Peyer's patch (tissue), 4 donors: ENCODE measurements around the gene RET. TPM values are rescaled to one million over a fixed set of nuclear protein-coding genes. Genes with fewer than 3 reads are reported as not detected.

Experiments
- DNase-seq, 3 donors: peaks; one replicate each; pipeline ENCODE4 v3.0.0-alpha.2; 2017 to 2019
- H3K27ac ChIP-seq, 4 donors: fragments of 200-600 bp; sonication (generic); one replicate each; pipeline ENCODE4 v1.5.1; 2016 to 2019
- H3K27me3 ChIP-seq, 2 donors: fragments of 200-600 bp; sonication (generic); one replicate each; pipeline ENCODE4 v1.5.1; 2019
- H3K36me3 ChIP-seq, 3 donors: fragments of 200-600 bp; sonication (generic); one replicate each; pipeline ENCODE4 v1.5.1; 2016 to 2019
- H3K4me1 ChIP-seq, 4 donors: fragments of 200-600 bp; sonication (generic); one replicate each; pipeline ENCODE4 v1.5.1; 2016 to 2019
- H3K4me3 ChIP-seq, 4 donors: fragments of 200-600 bp; sonication (generic); 1 replicate in 3 of 4; 2 replicates in 1 of 4; pipeline ENCODE4 v1.5.1; 2016 to 2019; ENCODE audit warnings: mild to moderate bottlenecking in 1 of 4
- H3K9me3 ChIP-seq, 4 donors: fragments of 200-600 bp; sonication (generic); one replicate each; pipeline ENCODE4 v1.5.1; 2016 to 2019; ENCODE audit warnings: mild to moderate bottlenecking in 1 of 4
- CTCF ChIP-seq, 6 experiments: fragments of 450-650 bp in 4 of 6; fragments of 200-600 bp in 2 of 6; sonication (generic) in 1 of 6; IDR thresholded peaks; one replicate each; pipeline ENCODE4 v1.5.1; 2017 to 2019; ENCODE audit warnings: antibody characterized with exemption in 6 of 6, mild to moderate bottlenecking in 3 of 6, moderate library complexity in 1 of 6
- POLR2A ChIP-seq, 2 donors: fragments of 450-650 bp; IDR thresholded peaks; one replicate each; pipeline ENCODE4 v1.5.1; 2017; ENCODE audit warnings: antibody characterized with exemption in 2 of 2, mild to moderate bottlenecking in 2 of 2, moderate library complexity in 2 of 2
- total RNA-seq, 4 donors: library from RNA; depleted of rRNA; stranded (reverse); fragments of >200 nt; gene quantifications; one replicate each; pipeline ENCODE4 v1.1.0, GENCODE V29; 2016

Gene RET
- total RNA-seq, 4 donors from 2014 or later, result 1.2 to 5.8 (median 1.7) TPM

GRCh38 chr10:43053825-43054224, 23.0 kb upstream of the RET start:
- H3K27me3 ChIP-seq, result no peaks in the 10 kb centered on the region
- H3K4me3 ChIP-seq, result no peak overlapping the region
- TF ChIP-seq POLR2A (IDR thresholded peaks at IDR 0.05), result no peak
- no peak for TF ChIP-seq CTCF (IDR thresholded peaks at IDR 0.05)
- no peaks in the 10 kb centered on the region for H3K4me1 ChIP-seq
- H3K27ac ChIP-seq, result no peak overlapping the region
- no peak for DNase-seq
- no peaks in the 10 kb centered on the region for H3K9me3 ChIP-seq
- H3K36me3 ChIP-seq, result no peaks in the 10 kb centered on the region

- DNase-seq, result no peak
- H3K27me3 ChIP-seq, result no peaks in the 10 kb centered on the region
- H3K9me3 ChIP-seq, result no peaks in the 10 kb centered on the region
- no peaks in the 10 kb centered on the region for H3K36me3 ChIP-seq
- H3K4me3 ChIP-seq, result no peak overlapping the region
- no peaks in the 10 kb centered on the region for H3K4me1 ChIP-seq
- H3K27ac ChIP-seq, result no peak overlapping the region
- TF ChIP-seq CTCF (IDR thresholded peaks at IDR 0.05), result no peak
Observed at GRCh38 chr10:43054593-43054992, 22.3 kb upstream of the RET start.

GRCh38 chr10:43055217-43055616, 21.7 kb upstream of the RET start:
- Histone ChIP-seq H3K4me3 (no peak overlapping the region), H3K9me3 (no peaks in the 10 kb centered on the region), H3K27me3 (no peaks in the 10 kb centered on the region), H3K4me1 (no peaks in the 10 kb centered on the region), H3K36me3 (no peaks in the 10 kb centered on the region), H3K27ac (no peak overlapping the region)
- DNase-seq, result no peak
- TF ChIP-seq POLR2A (IDR thresholded peaks at IDR 0.05), result no peak
- TF ChIP-seq CTCF (IDR thresholded peaks at IDR 0.05), result no peak

GRCh38 chr10:43055991-43056567, 20.8 kb upstream of the RET start:
- H3K27ac ChIP-seq, result no peak overlapping the region
- no peaks in the 10 kb centered on the region for H3K9me3 ChIP-seq
- no peaks in the 10 kb centered on the region for H3K36me3 ChIP-seq
- TF ChIP-seq POLR2A (IDR thresholded peaks at IDR 0.05), result no peak
- TF ChIP-seq CTCF (IDR thresholded peaks at IDR 0.05), result no peak
- H3K27me3 ChIP-seq, result no peaks in the 10 kb centered on the region
- H3K4me3 ChIP-seq, result no peak overlapping the region
- no peaks in the 10 kb centered on the region for H3K4me1 ChIP-seq
- no peak for DNase-seq

GRCh38 chr10:43056568-43057011, 20.3 kb upstream of the RET start:
- no peaks in the 10 kb centered on the region for H3K27me3 ChIP-seq
- TF ChIP-seq POLR2A (IDR thresholded peaks at IDR 0.05), result no peak
- no peak for TF ChIP-seq CTCF (IDR thresholded peaks at IDR 0.05)
- no peaks in the 10 kb centered on the region for H3K36me3 ChIP-seq
- H3K4me3 ChIP-seq, result no peak overlapping the region
- H3K4me1 ChIP-seq, result no peaks in the 10 kb centered on the region
- no peaks in the 10 kb centered on the region for H3K9me3 ChIP-seq
- peak in 1 of 3 donors; percentile 43 for DNase-seq
- H3K27ac ChIP-seq, result no peak overlapping the region

GRCh38 chr10:43057231-43057711, 19.6 kb upstream of the RET start:
- Histone ChIP-seq H3K9me3 (no peaks in the 10 kb centered on the region), H3K4me1 (no peaks in the 10 kb centered on the region), H3K27me3 (no peaks in the 10 kb centered on the region), H3K27ac (no peak overlapping the region), H3K36me3 (no peaks in the 10 kb centered on the region), H3K4me3 (no peak overlapping the region)
- no peak for DNase-seq
- TF ChIP-seq POLR2A (IDR thresholded peaks at IDR 0.05) (no peak), CTCF (IDR thresholded peaks at IDR 0.05) (no peak)
